ENCODE results near the gene TNFRSF4.
"Not testable (repeated sequence)": the region's sequence is repeated elsewhere in the genome, so short reads cannot be mapped to it uniquely, and the experiment has no call there.

The TNFRSF4 gene

DNA sequence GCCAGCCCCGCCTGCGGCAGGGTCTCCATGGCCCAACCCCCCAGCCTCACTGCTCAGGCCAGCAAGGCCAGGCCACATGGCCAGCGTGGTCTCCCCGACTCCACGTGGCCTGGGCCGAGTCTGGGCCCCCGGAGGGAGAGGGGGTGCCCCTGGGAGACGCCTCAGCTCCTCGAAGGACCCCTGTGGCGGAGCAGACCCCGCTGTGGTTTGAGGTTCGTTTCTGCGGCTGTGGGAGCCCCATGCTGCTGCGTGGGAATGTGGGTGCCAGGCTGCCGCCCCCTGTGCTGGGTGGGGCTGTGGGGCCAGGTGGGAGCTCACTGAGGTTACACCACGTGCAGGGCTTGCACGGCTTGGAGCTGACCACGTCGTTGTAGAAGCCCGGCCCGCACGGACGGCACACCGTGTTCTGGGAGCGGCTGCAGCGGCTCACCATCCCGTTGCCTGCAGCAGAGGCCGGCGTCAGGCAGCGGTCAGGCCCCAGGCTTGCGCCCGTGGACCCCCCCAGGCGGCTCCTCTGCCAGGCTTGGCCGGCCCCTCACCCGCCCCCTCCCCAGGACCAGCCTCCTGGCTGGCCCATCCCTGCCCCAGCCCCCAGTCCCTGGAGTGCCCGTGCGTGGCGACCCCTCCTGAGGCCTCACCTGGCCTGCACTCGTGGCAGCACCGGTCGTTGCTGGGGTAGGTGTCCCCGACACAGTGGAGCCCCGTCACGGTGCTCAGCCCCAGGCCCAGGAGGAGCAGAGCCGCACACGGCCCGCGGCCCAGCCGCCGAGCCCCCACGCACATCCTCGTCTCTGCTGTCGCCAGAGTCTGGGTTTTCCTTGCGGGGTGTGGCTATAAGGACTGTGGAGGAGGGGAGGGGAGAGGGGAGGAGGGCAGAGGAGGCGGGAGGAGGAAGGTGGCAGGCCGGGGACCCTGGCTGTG lies at the start of gene TNFRSF4:
Gene TNFRSF4 (minus strand): TSS at position 809 of the 921 bp plus-strand sequence. CDS start 26 bp downstream, at position 783.
- DNase-seq (ENCODE audit: low read depth in 2 of 2) = peak; percentile 54 to 56

- DNase-seq (ENCODE audit: low read depth in 2 of 2) = no peak
Measured at GRCh38 chr1:1262758-1263157, 48.8 kb upstream of the TNFRSF4 start.

DNA sequence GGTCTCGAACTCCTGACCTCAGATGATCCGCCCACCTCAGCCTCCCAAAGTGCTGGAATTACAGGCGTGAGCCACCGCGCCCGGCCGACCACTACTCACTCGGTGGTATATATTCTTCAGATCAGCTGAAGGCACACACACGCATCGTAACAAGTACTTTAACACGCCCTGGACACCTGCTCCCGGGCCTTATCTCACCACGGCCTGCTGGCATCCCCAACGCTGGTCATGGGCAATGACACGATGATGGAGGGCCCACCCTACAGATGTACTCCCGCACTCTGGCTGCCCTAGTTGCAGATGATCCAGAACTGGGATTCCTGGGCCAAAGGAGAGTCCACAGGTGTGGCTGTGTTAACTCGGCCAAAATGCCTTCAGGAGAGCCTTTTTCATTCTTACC lies 48.1 kb upstream of the TNFRSF4 start:
- no peak for DNase-seq (ENCODE audit: low read depth in 2 of 2)

DNA sequence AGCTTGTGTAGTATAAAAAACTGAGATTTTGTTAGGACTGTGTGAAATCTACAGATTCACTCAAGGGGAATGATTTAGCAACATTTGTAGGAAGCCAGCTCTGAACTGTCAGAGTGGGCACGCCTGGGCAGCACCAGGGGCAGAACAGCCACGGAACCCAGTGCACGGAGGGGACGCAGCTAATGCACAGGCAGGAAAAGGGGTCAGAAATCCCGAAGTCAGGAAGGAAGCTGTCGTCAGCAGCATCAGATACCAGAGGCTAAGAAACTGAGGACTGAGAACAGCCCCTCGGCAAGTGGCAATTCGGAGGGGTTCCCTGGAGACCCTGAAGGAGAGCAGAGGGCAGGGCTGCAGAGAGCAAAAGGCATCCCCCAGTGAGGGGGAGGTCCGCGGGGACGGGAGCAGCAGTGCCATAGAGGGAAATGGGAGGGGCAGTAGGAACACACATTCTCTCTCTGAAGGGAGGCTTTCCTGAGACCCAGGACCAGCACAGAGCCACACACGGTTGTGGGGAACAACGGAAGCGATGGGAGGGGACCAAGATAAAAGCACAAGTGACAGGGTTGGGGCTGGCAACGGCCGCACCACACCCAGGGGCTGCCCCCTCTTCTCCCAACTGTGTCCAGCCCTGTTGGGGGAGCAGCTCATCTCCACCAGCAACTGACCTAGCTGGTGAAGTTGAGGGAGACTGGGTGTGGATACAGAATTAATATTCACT lies 47.0 kb upstream of the TNFRSF4 start:
- DNase-seq (ENCODE audit: low read depth in 2 of 2) = no peak

GRCh38 chr1:1259951-1260600 lies 46.1 kb upstream of the TNFRSF4 start:
- DNase-seq (ENCODE audit: low read depth in 2 of 2) = no peak

- no peak for DNase-seq (ENCODE audit: low read depth in 2 of 2)
Measured at GRCh38 chr1:1259540-1259939, 45.6 kb upstream of the TNFRSF4 start.

- no peak for DNase-seq (ENCODE audit: low read depth in 2 of 2)
Measured at GRCh38 chr1:1259119-1259488, 45.2 kb upstream of the TNFRSF4 start.

DNA sequence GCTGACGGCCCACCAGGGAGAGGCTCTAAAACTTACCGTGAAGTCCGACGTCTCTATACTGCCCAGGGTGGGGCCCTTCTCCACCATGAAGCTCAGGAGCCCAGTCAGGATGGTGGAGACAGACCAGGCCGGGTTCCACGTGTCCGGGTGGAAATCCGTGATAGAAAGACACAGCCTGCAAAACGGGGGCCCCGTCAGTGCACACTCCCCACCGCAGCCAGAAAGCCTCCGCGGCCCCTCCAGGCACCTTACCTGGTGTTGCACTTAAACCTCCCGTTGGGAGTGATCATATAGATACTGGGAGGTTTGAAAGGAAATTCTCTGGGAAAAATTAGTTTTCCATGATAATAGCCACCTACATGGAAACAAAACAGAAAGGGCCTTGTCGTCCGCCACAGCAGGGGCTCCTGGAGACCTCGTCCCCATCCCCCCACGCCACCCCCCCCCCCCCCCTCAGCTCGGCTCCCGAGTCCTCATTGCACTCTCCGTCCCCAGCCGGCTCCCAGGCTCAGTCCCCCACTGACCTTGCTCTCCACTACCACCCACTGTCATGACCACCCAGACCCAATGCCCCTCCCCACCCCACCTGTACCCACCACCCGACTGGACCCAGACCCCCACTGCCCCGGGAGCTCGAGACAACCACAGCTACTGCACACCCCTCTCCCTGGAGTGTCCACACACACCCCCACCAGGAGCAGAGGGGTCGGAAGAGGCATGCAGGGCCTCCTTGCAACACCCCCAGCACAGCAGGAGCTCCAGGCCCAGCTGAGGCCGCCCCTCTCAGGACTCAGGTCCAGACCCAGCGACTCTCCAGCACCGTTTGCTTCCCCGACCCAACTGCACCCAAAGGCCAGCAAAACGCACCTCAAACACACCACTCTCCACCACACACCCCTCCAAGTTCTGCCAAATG lies 43.3 kb upstream of the TNFRSF4 start:
- no peak for DNase-seq (ENCODE audit: low read depth in 2 of 2)

GRCh38 chr1:1255611-1256010 lies 41.7 kb upstream of the TNFRSF4 start:
- DNase-seq (ENCODE audit: low read depth in 2 of 2) = no peak

DNA sequence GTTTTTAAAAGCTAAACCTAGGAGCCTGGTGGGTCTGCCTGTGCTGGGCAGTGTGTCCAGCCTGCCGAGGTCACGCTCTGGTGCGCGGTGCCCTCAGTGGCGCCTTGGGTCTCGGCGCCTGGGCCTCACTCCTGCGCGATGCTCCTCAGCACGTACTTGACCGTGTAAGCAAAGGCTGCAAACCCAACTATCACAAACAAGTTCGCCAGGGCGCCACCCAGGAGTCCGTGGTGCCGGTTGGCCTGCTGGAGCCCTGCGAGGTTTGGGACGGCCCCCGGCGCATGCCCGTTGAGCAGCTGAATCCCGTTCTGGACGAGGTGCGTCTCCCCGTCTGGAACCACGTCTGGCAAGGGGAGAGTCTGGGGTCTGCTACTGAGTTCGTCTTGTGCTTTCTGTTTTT lies 41.1 kb upstream of the TNFRSF4 start:
- DNase-seq (ENCODE audit: low read depth in 2 of 2) = no peak

DNA sequence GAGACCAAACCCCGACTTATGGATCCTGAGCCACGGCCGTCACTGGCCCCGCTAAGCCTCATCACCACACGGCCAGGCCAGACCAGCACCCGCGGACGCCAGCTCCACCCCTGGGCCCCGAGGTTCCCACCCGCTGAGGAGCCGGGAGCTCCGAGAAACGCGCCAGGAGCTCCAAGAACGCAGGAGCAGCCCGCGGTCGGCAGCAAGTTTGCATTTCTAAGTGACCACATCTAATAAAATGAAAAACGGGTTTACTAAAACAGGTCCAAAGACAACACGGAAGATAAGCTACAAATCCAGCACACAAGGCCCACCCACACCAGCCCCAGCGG lies 40.7 kb upstream of the TNFRSF4 start:
- no peak for DNase-seq (ENCODE audit: low read depth in 2 of 2)

GRCh38 chr1:1253972-1254666 lies 40.2 kb upstream of the TNFRSF4 start:
- no peak for DNase-seq (ENCODE audit: low read depth in 2 of 2)

DNA sequence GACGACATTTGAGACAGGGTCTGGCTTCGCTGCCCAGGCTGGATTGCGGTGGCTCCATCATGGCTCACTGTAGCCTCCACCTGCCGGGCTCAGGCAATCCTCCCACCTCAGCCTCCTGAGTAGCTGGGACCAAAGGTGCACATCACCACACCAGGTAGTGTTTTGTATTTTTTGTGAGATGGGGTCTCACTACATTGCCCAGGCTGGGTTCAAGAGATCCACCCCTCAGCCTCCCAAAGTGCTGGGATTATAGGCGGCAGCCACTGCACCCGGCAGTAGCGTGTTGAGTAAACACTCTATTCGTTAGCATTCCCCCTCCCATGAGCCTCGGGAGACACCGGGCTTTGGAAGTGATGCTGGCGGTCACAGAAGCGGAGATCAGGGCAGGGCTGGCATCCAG lies 39.4 kb upstream of the TNFRSF4 start:
- DNase-seq (ENCODE audit: low read depth in 2 of 2) = no peak

DNA sequence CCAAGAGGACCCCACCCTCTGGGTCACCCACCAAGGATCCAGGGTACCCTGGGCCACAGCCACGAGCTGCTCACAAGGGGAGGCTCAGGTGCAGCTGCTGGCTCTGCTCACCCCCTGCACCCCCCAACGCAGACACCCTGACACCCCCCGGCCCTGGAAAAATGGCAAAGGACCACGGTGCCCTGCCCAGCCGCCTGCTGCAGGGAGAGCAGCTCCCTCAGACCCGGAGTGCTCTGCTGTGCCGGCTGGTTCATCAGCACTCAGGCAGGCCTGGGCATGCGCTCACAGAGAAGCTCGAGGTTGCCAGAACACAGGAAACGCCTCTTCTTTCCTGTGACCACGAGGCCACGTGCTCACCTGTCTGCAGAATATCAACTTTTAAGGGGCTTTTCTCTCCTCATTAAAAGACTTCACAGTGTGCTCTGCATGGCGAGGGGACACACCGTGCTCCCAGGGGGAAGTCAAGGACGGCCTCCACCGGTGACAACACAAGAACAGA lies 36.9 kb upstream of the TNFRSF4 start:
- peak; percentile 52 to 57 for DNase-seq (ENCODE audit: low read depth in 2 of 2)

DNA sequence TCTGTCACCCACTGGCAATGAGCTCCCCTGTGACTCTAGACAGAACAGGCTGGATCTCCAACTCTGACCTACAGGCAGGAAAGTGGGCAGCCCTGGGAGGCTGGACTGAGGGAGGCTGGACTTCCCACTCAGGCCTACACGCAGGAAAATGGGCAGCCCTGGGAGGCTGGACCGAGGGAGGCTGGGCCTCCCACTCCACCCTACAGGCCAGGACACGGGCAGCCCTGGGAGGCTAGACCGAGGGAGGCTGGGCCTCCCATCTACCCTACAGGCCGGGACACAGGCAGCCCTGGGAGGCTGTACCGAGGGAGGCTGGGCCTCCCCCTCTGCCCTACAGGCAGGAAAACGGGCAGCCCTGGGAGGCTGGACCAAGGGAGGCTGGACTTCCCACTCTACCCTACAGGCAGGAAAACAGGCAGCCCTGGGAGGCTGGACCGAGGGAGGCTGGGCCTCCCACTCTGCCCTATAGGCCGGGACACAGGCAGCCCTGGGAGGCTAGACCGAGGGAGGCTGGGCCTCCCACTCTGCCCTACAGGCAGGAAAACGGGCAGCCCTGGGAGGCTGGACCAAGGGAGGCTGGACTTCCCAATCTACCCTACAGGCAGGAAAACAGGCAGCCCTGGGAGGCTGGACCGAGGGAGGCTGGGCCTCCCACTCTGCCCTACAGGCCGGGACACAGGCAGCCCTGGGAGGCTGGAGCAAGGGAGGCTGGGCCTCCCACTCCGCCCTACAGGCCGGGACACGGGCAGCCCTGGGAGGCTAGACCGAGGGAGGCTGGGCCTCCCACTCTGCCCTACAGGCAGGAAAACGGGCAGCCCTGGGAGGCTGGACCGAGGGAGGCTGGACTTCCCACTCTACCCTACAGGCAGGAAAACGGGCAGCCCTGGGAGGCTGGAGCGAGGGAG lies 34.3 kb upstream of the TNFRSF4 start:
- not testable (repeated sequence) for DNase-seq (ENCODE audit: low read depth in 2 of 2)

DNA sequence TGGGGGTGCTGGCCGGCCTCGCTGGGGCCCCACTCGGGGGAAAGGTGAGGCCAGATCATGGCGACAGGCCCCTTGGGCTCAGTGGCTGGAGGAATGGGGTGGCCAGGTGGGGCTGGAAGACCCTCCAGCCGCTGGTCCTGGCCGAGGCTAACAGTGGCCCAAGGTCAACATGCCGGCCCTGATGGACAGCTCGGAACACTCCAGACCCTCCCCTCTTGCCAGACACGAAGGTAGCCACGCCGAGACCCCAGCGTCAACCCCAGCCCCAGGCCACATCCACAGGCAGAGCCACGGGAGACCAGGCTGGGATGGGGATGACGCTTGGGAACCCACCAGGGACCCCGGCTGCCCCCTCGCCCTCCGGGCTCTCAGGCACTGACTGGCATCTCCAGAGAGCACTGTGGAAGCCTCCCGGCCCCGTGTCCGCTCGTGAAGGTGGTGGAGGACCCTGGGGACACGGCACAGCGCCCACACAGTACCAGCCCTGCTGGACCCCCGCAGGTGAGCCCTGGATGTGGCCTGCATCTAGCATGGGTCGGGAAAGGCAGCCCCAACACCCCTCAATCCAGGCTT lies 33.5 kb upstream of the TNFRSF4 start:
- no peak for DNase-seq (ENCODE audit: low read depth in 2 of 2)

- DNase-seq (ENCODE audit: low read depth in 2 of 2) = no peak
Measured at GRCh38 chr1:1246577-1247340, 32.8 kb upstream of the TNFRSF4 start, which contains the start of gene C1QTNF12. C1QTNF12 (minus strand) TSS chr1:1246722; CDS start chr1:1246690, 32 bp downstream.

DNA sequence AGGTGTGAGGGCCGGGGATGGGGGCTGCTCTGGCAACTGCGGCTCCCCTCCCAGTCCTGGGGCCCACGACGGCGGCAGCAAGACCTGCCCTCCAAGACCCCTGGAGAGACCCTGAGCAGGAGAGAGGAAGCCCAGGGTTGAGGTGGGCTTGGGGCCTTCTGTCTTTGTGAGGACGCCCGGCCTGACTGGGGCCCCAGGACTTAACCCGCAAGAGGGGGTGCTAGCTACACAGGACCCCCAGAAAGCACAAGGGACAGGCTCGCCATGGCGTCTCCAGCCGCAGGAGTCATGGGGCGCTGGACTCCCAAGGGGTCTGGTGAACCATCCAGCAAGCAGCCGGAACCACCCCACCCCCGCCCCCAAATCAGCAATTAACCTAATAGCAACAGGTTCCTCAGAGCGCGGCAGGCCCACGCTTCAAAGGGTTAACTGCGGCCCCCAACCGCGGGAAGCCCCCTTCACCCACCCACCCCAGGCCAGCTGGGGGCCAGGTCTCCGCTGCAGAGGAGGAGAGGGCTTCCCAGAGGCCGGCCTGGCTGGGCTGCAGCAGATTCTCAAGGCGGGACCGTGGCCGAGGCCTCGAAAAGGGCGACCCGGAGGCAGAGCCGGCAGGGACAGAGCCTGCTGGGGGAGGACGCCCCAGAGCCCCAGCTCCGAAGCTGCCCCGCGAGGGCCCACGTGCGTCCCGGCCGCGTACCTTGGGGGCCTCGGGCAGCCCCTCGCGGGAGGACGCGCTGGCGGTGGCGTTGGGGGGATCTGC lies 32.0 kb upstream of the TNFRSF4 start:
- no peak for DNase-seq (ENCODE audit: low read depth in 2 of 2)

All from activated CD4-positive, alpha-beta T cell treated with anti-CD3 and anti-CD28 coated beads for 24 hours (primary cell).